ACC112 (cell line): ENCODE data around the gene DHX57.
"Not testable (repeated sequence)": the region's sequence is repeated elsewhere in the genome, so short reads cannot be mapped to it uniquely, and the experiment has no call there.

Experiments used
- H2AFZ ChIP-seq: fragments of 200-600 bp; sonication (generic); one replicate; pipeline ENCODE4 v1.6.0; 2017; ENCODE audit warnings: antibody characterized with exemption, low read length; ENCODE audit not compliant: unreplicated experiment
- H3K27ac ChIP-seq: fragments of 200-600 bp; sonication (generic); 2 replicates; pipeline ENCODE4 v1.5.1; 2014; ENCODE audit warnings: low read depth, mild to moderate bottlenecking, antibody characterized with exemption, low read length, moderate library complexity
- H3K27me3 ChIP-seq: fragments of 200-600 bp; sonication (generic); 2 replicates; pipeline ENCODE4 v1.6.1; 2014; ENCODE audit warnings: mild to moderate bottlenecking, antibody characterized with exemption, low read length, moderate library complexity, mixed read lengths; ENCODE audit not compliant: insufficient read depth
- H3K36me3 ChIP-seq: fragments of 200-600 bp; sonication (generic); 2 replicates; pipeline ENCODE4 v1.6.1; 2016; ENCODE audit warnings: mild to moderate bottlenecking, antibody characterized with exemption, low read length, moderate library complexity, mixed read lengths; ENCODE audit not compliant: insufficient read depth
- H3K4me1 ChIP-seq: fragments of 200-600 bp; sonication (generic); one replicate; pipeline ENCODE4 v1.6.1; 2016; ENCODE audit warnings: low read length, mixed read lengths; ENCODE audit not compliant: insufficient read depth, unreplicated experiment, control insufficient read depth
- H3K4me3 ChIP-seq: fragments of 200-600 bp; sonication (generic); 2 replicates; pipeline ENCODE4 v1.5.1; 2014; ENCODE audit warnings: mild to moderate bottlenecking, low read depth, low read length
- H3K79me2 ChIP-seq: fragments of 200-600 bp; sonication (generic); one replicate; pipeline ENCODE4 v1.6.0; 2016; ENCODE audit warnings: low read length; ENCODE audit not compliant: control insufficient read depth, unreplicated experiment, insufficient read depth

Gene DHX57

GRCh38 chr2:38797953-38798352 is 77.8 kb downstream of the DHX57 start:
- Histone ChIP-seq H3K79me2 (no peaks in the 10 kb centered on the region), H3K4me1 (no peaks in the 10 kb centered on the region), H2AFZ (no peak overlapping the region), H3K36me3 (0 out of 2 replicates have a peak, but pooled peaks cover 3% of the 10 kb centered on the region), H3K4me3 (no peak overlapping the region), H3K27me3 (no peaks in the 10 kb centered on the region), H3K27ac (no peak overlapping the region)

GRCh38 chr2:38797250-38797676 is 78.5 kb downstream of the DHX57 start:
- Histone ChIP-seq H3K4me1 (no peaks in the 10 kb centered on the region), H2AFZ (no peak overlapping the region), H3K27ac (no peak overlapping the region), H3K36me3 (0 out of 2 replicates have a peak, but pooled peaks cover 3% of the 10 kb centered on the region), H3K4me3 (no peak overlapping the region), H3K79me2 (no peaks in the 10 kb centered on the region), H3K27me3 (no peaks in the 10 kb centered on the region)

GRCh38 chr2:38795016-38795415 is 80.7 kb downstream of the DHX57 start:
- H2AFZ ChIP-seq, H3K4me1 ChIP-seq, H3K27me3 ChIP-seq, H3K4me3 ChIP-seq, H3K36me3 ChIP-seq, H3K79me2 ChIP-seq, H3K27ac ChIP-seq: not testable (repeated sequence)

- Histone ChIP-seq H3K27ac (no peak overlapping the region), H3K79me2 (no peaks in the 10 kb centered on the region), H3K27me3 (no peaks in the 10 kb centered on the region), H3K4me1 (no peaks in the 10 kb centered on the region), H3K4me3 (no peak overlapping the region), H2AFZ (no peak overlapping the region), H3K36me3 (0 out of 2 replicates have a peak, but pooled peaks cover 3% of the 10 kb centered on the region)
Observed at GRCh38 chr2:38794235-38794946, 81.3 kb downstream of the DHX57 start.

GRCh38 chr2:38793511-38793910 is 82.2 kb downstream of the DHX57 start:
- no peaks in the 10 kb centered on the region for H3K4me1 ChIP-seq
- no peaks in the 10 kb centered on the region for H3K79me2 ChIP-seq
- no peak overlapping the region for H2AFZ ChIP-seq
- H3K4me3 ChIP-seq = no peak overlapping the region
- no peak overlapping the region for H3K27ac ChIP-seq
- no peaks in the 10 kb centered on the region for H3K27me3 ChIP-seq
- H3K36me3 ChIP-seq = 0 out of 2 replicates have a peak, but pooled peaks cover 3% of the 10 kb centered on the region

GRCh38 chr2:38792751-38793150 is 83.0 kb downstream of the DHX57 start:
- Histone ChIP-seq H3K79me2 (no peaks in the 10 kb centered on the region), H3K4me3 (no peak overlapping the region), H3K4me1 (no peaks in the 10 kb centered on the region), H3K36me3 (no peaks in the 10 kb centered on the region), H3K27me3 (no peaks in the 10 kb centered on the region), H2AFZ (no peak overlapping the region), H3K27ac (no peak overlapping the region)

GRCh38 chr2:38792321-38792720 is 83.4 kb downstream of the DHX57 start:
- not testable (repeated sequence) for H3K27ac ChIP-seq, H3K4me1 ChIP-seq, H2AFZ ChIP-seq, H3K36me3 ChIP-seq, H3K4me3 ChIP-seq, H3K79me2 ChIP-seq, H3K27me3 ChIP-seq

GRCh38 chr2:38791744-38792143 is 84.0 kb downstream of the DHX57 start:
- Histone ChIP-seq H3K36me3 (no peaks in the 10 kb centered on the region), H3K27me3 (no peaks in the 10 kb centered on the region), H3K4me1 (no peaks in the 10 kb centered on the region), H3K4me3 (no peak overlapping the region), H3K27ac (no peak overlapping the region), H3K79me2 (no peaks in the 10 kb centered on the region), H2AFZ (no peak overlapping the region)

- H3K36me3 ChIP-seq = no peaks in the 10 kb centered on the region
- no peak overlapping the region for H3K27ac ChIP-seq
- H3K4me1 ChIP-seq = peaks cover under 1% of the 10 kb centered on the region
- no peak overlapping the region for H3K4me3 ChIP-seq
- H2AFZ ChIP-seq = no peak overlapping the region
- H3K79me2 ChIP-seq = no peaks in the 10 kb centered on the region
- no peaks in the 10 kb centered on the region for H3K27me3 ChIP-seq
Observed at GRCh38 chr2:38789691-38790090, 86.0 kb downstream of the DHX57 start.

- no peak overlapping the region for H3K4me3 ChIP-seq
- no peak overlapping the region for H2AFZ ChIP-seq
- peaks cover 4% of the 10 kb centered on the region for H3K4me1 ChIP-seq
- H3K36me3 ChIP-seq = no peaks in the 10 kb centered on the region
- H3K27ac ChIP-seq = no peak overlapping the region
- no peaks in the 10 kb centered on the region for H3K79me2 ChIP-seq
- no peaks in the 10 kb centered on the region for H3K27me3 ChIP-seq
Observed at GRCh38 chr2:38788306-38788705, 87.4 kb downstream of the DHX57 start.

GRCh38 chr2:38783586-38783985 is 92.1 kb downstream of the DHX57 start:
- Histone ChIP-seq H3K79me2 (peaks cover 7% of the 10 kb centered on the region), H3K27me3 (no peaks in the 10 kb centered on the region), H2AFZ (no peak overlapping the region), H3K4me1 (peaks cover 4% of the 10 kb centered on the region), H3K36me3 (no peaks in the 10 kb centered on the region), H3K4me3 (no peak overlapping the region), H3K27ac (no peak overlapping the region)
